Left lung (tissue), 10 donors: ENCODE measurements around the gene PCDH17. TPM values are rescaled to one million over a fixed set of nuclear protein-coding genes. Genes with fewer than 3 reads are reported as not detected.

Experiments
- ATAC-seq: fragments of 200-7000 bp; cut with Tn5 transposase; one replicate; pipeline ENCODE4 v1.9.1; 2020; ENCODE audit warnings: moderate library complexity
- DNase-seq, 4 donors: peaks; one replicate each; pipeline ENCODE4 v3.0.0-alpha.2; 2013 to 2020
- H3K27ac ChIP-seq, 2 donors: fragments of 200-600 bp; sonication (generic) in 1 of 2; one replicate each; pipeline versions ENCODE4 v1.5.0 to v1.8.0; 2020 to 2021
- H3K27me3 ChIP-seq, 2 donors: fragments of 200-600 bp; sonication (generic) in 1 of 2; one replicate each; pipeline versions ENCODE4 v1.5.0 to v1.8.0; 2020 to 2021
- H3K36me3 ChIP-seq, 2 donors: fragments of 200-600 bp; sonication (generic) in 1 of 2; one replicate each; pipeline versions ENCODE4 v1.5.0 to v1.8.0; 2020 to 2021
- H3K4me1 ChIP-seq, 2 donors: fragments of 200-600 bp; one replicate each; pipeline ENCODE4 v1.8.0; 2021
- H3K4me3 ChIP-seq, 2 donors: fragments of 200-600 bp; sonication (generic) in 1 of 2; one replicate each; pipeline versions ENCODE4 v1.5.0 to v1.8.0; 2020 to 2021; ENCODE audit warnings: mild to moderate bottlenecking in 1 of 2
- H3K9me3 ChIP-seq, 2 donors: fragments of 200-600 bp; sonication (generic) in 1 of 2; one replicate each; pipeline versions ENCODE4 v1.5.0 to v1.8.0; 2020 to 2021
- intact Hi-C, 2 donors: fragments of 100-400 bp; cut with DNase I; formaldehyde crosslinking; loops; one replicate each; pipeline versions ENCODE4 v1.11.2 to v1.14.2; 2022
- polyA plus RNA-seq, 6 donors: library from polyadenylated mRNA; unstranded; fragments of 120-200 nt; gene quantifications; one replicate each; pipeline ENCODE4 v1.2.1, GENCODE V29; 2013; ENCODE audit not compliant: insufficient read length in 6 of 6
- total RNA-seq, 2 donors: library from RNA; stranded (reverse); fragmentation: NEBNext Ultra II Directional; extraction: Animal tissue kit (Norgen Biotek cat#: 25700); gene quantifications; one replicate each; pipeline ENCODE4 v1.2.1, GENCODE V29; 2021
- TF ChIP-seq, protein P1 (sequence below), 2 donors: fragments of 200-600 bp; sonication (generic) in 1 of 2; IDR thresholded peaks; one replicate each; pipeline versions ENCODE4 v1.5.0 to v1.8.0; 2021; ENCODE audit warnings: antibody characterized with exemption in 2 of 2
- donor health status: DM: no; HTN: yes; CAD: no.
- donor health status: DM: no; HTN: no; CAD: no.

The PCDH17 gene
- total and polyA plus RNA-seq, 8 donors, result 16.1 to 44.1 (median 21.6) TPM

DNA sequence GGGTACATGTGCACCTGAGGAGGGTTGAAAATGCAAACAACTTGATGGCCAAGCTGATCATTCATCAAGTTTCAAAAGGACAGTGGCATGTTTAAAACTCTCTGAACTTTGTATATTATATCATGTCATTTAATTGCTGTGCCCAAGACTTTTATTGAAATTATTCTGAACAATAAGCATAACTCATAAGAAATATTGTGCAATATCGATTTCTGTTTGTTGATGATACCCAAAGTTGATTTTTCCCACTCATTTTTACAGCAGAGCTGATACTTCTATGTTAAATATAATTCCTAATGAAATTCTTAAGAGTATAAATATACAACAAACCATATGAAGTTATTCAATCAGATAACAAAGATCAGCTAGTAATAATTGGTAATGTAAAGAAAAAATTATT is 49.1 kb downstream of the PCDH17 start:
- ATAC-seq (no peak), DNase-seq (no peak)
- H3K4me3 ChIP-seq, result no peak overlapping the region
- H3K27ac ChIP-seq, result no peak overlapping the region
- H3K36me3 ChIP-seq, result no peaks in the 10 kb centered on the region
- H3K27me3 ChIP-seq, result no peaks in the 10 kb centered on the region
- TF ChIP-seq, protein P1, sequence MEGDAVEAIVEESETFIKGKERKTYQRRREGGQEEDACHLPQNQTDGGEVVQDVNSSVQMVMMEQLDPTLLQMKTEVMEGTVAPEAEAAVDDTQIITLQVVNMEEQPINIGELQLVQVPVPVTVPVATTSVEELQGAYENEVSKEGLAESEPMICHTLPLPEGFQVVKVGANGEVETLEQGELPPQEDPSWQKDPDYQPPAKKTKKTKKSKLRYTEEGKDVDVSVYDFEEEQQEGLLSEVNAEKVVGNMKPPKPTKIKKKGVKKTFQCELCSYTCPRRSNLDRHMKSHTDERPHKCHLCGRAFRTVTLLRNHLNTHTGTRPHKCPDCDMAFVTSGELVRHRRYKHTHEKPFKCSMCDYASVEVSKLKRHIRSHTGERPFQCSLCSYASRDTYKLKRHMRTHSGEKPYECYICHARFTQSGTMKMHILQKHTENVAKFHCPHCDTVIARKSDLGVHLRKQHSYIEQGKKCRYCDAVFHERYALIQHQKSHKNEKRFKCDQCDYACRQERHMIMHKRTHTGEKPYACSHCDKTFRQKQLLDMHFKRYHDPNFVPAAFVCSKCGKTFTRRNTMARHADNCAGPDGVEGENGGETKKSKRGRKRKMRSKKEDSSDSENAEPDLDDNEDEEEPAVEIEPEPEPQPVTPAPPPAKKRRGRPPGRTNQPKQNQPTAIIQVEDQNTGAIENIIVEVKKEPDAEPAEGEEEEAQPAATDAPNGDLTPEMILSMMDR (IDR thresholded peaks at IDR 0.05), result no peak
- H3K9me3 ChIP-seq, result no peaks in the 10 kb centered on the region
- no peaks in the 10 kb centered on the region for H3K4me1 ChIP-seq
- intact Hi-C loops, result no loop called here

DNA sequence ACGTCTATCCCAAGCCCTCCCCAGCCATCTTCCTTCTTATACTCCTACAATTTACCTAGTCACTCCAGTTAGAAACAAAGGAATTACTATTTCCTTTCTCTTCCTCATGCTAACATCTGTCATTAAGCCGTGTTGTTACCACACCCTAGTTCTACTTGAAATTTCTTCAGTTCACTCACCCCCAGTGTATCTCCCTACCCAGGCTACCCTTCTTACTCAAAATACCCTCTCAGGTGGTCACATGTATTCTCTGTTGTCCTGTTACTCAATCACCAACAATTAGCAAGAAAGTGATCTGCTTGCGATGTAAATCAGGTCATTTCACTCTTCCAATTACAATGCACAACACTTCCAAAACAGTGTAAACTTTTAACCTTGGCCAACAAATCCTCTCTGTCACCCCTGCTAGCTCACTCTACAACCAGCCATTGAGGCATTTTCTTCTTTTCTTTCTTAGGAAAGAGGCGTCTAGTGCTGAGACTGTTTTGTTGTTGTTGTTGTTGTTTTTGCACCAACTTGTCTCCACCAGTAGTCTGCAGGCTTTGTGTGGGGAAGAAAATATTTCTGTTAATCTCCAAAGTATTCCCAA is 50.7 kb downstream of the PCDH17 start:
- Histone ChIP-seq H3K4me1 (no peaks in the 10 kb centered on the region), H3K36me3 (no peaks in the 10 kb centered on the region), H3K27ac (no peak overlapping the region), H3K27me3 (no peaks in the 10 kb centered on the region), H3K4me3 (no peak overlapping the region), H3K9me3 (no peaks in the 10 kb centered on the region)
- DNase-seq (no peak), ATAC-seq (no peak)
- intact Hi-C loops, result no loop called here
- TF ChIP-seq, protein P1 (IDR thresholded peaks at IDR 0.05), result no peak

DNA sequence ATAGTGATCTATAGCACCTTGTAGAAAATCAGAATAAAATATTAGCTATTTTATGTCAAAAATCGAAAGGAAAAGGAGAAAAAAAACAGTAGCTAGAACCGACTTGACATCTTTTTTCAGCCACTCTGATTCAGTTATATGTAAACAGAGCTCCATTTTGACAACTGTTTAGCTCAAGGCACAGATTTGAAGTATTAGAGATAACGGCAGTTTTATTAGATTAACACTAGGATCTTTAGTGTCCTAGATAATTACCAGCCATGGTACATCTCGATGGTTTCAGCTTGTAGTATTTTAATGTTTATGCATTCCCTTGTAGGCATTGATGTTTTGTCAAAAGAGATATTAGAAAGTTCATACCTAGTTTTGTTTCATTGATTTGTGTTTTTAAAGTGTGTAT is 67.3 kb downstream of the PCDH17 start:
- H3K27ac ChIP-seq, result no peak overlapping the region
- intact Hi-C loops, result no loop called here
- no peaks in the 10 kb centered on the region for H3K36me3 ChIP-seq
- no peaks in the 10 kb centered on the region for H3K27me3 ChIP-seq
- no peak for DNase-seq
- ATAC-seq, result no peak
- H3K4me3 ChIP-seq, result no peak overlapping the region
- TF ChIP-seq, protein P1 (IDR thresholded peaks at IDR 0.05), result no peak
- H3K4me1 ChIP-seq, result no peaks in the 10 kb centered on the region
- H3K9me3 ChIP-seq, result no peaks in the 10 kb centered on the region

DNA sequence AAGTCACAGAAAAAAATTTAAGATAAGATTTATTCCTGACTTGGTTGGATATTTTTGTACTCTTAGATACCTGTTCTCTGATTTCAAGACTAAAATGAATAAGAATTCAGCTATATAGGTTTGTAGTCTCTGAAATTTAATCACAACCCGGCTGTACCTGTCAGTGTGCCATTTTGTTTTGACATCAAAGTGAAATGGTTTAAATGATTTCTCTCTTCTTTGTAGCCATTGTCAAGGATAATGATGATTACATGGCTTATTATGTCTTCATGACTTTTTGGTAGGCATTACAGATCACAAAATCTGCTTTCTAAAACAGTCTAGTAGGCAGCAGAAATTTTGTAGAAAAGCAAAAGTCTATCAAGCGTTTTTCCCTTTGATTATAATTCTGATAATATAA is 72.5 kb downstream of the PCDH17 start:
- no peaks in the 10 kb centered on the region for H3K4me1 ChIP-seq
- intact Hi-C loops, result no loop called here
- no peaks in the 10 kb centered on the region for H3K36me3 ChIP-seq
- TF ChIP-seq, protein P1 (IDR thresholded peaks at IDR 0.05), result no peak
- no peak overlapping the region for H3K4me3 ChIP-seq
- DNase-seq (no peak), ATAC-seq (no peak)
- H3K9me3 ChIP-seq, result no peaks in the 10 kb centered on the region
- H3K27ac ChIP-seq, result no peak overlapping the region
- H3K27me3 ChIP-seq, result no peaks in the 10 kb centered on the region

DNA sequence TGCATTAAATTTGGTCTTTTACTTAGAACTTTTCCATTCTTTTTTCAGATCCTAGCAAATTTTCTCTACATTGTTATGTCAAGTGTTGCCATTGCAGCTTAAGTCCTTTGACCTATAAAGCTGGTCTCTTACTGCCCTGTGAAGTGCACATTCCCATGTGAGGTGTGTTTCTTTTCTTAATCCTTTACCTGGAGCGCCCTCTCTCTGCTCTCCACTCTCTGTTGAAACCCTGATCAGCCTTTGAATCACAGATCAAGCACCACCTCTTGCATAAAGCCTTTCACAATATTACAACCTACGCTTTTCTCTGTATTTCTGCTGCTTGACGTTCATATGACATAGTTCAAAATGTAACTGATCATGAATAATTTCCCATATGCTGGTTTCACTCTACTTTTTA is 84.8 kb downstream of the PCDH17 start:
- intact Hi-C loops, result no loop called here
- no peaks in the 10 kb centered on the region for H3K4me1 ChIP-seq
- H3K36me3 ChIP-seq, result no peaks in the 10 kb centered on the region
- TF ChIP-seq, protein P1 (IDR thresholded peaks at IDR 0.05), result no peak
- H3K9me3 ChIP-seq, result no peaks in the 10 kb centered on the region
- H3K4me3 ChIP-seq, result no peak overlapping the region
- peak; percentile 99 for ATAC-seq
- DNase-seq, result peak in 2 of 4 donors; percentile 6 to 51
- no peaks in the 10 kb centered on the region for H3K27me3 ChIP-seq
- no peak overlapping the region for H3K27ac ChIP-seq
